ENCODE measurements around the gene BDNF. TPM values are rescaled to one million over a fixed set of nuclear protein-coding genes. Genes with fewer than 3 reads are reported as not detected.
"Not testable (repeated sequence)": the region's sequence is repeated elsewhere in the genome, so short reads cannot be mapped to it uniquely, and the experiment has no call there.

Gene BDNF
- total RNA-seq: 0.22 TPM
- long read RNA-seq: 0 reads

DNA sequence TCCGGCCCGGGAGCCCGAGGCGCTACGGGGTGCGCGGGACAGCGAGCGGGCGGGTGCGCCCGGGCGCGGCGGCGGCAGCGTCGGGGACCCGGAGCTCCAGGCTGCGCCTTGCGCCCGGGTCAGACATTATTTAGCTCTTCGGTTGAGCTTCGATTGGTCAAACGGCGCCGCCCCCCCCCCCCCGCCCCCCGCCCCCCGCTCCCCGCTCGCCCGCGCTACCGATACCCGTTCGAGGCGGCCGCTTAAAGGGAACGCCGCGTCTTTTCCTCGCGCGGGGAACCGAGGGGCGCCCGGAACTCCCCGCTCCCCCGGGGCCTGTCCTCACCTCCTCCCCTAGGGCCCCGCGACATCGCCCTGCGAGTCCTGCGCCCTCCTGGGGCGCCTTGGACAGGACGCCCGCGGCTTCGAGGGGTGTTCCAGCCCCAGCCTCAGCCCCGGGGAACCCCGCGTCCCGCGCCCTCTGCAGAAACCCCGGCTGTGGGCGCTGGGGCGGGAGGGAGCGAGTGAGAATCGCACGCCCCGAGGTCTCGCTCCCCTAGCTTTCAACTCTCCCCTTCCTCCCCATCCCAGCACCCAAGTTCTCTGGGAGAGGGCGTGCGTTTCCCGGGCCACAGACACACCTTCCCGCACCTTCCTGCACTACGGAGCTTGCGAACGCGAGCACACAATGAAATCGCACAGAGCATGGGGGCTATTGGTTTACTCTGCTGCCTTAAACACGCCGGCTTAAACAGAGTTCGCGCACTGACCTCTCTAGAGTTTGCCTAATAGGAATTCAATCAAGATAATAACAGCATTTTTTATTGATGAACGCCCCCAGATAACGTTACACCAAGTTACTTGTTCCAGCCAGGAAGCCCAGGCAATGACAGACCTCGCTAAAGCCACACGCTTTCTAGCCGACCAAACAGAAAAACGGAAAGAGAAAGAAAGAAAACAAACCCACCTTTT, at the start of gene BDNF:
TSS of gene BDNF (minus strand) at position 105 of the 951 bp plus-strand sequence. CDS start 41,891 bp downstream, outside the sequence.
- DNase-seq (ENCODE audit: low spot score): no peak

DNA sequence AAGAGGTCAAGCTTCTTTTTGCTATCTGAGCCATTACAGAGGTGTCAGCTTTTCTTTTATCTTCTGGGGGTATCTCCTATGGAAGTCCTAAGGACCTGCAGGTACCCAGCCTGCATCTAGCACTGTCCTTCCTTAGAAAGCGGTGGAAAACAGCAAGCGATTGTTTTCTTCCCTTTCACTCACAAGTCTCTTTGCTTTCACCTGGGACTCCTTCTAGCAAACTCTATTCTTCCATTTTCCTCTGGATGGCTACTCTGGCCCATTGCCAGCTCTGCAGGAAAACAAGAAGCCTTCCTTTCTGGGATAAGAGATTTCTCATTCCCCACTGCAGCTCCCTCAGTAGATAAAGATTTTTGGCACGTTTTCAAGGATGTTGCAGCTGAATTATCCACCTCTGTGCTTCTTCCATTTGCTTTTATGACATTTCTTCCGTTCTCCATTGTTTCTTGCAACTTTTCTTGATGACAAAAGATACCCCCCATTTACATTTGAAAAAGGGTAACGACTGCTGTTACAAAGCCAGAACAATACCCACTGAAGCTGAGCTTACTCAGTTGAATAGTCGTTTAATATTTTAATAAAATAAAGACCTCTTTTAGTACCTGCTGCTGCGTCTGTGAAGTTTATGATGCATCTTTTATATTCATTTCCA, 40.2 kb upstream of the BDNF start:
- no peak for DNase-seq (ENCODE audit: low spot score)

DNA sequence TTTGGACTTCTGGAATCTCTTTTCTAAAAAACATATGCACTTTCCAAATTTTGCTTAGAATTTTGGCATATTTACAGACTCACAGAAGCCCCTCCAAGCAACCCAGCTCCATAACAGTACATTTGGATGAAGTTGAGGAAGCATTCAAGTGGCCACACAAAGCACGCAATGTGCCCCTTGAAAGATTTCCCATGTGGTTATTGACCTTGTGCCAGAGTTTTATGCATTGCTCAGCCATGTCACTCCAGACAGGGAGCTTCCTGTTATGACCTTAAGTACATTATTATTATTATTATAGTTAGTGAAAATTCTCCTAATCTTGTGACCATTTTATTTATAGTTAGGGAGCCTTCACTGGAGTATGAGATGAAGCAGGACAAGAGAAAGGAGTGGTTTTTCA, 35.0 kb upstream of the BDNF start:
- DNase-seq (ENCODE audit: low spot score): no peak

DNA sequence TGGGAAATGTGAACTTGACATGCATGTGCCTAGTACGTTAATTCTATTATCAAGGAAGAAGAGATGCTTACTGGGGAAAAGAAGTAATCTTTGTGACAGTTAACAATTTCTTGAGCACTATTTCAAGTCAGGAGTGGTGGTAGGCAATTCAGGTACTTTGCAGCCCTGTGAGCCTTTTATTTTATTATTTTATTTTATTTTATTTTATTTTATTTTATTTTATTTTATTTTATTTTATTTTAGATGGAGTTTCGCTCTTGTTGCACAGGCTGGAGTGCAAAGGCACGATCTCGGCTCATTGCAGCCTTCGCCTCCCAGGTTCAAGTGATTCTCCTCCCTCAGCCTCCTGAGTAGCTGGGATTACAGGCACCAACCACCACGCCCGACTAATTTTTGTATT, 31.5 kb upstream of the BDNF start:
- not testable (repeated sequence) for DNase-seq (ENCODE audit: low spot score)

DNA sequence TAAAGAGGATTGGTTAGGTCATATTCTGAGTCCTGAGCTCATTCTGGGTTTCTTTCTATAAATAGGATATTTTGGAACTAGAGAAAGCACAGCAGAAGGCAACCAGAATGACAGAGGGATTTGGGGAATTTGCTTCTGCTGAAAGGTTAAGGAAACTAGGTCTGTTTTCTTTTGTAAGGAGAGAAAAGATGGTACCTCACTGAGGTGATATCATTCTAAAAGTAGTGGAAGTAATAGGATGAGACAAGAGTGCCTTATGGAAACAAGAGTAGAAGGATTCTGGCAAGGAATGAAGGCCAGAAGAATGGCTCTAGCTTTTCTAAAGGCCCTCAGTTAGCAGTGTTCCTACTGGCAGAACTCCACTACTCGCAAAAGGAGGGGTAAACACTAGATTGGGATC, 26.7 kb upstream of the BDNF start:
- no peak for DNase-seq (ENCODE audit: low spot score)

DNA sequence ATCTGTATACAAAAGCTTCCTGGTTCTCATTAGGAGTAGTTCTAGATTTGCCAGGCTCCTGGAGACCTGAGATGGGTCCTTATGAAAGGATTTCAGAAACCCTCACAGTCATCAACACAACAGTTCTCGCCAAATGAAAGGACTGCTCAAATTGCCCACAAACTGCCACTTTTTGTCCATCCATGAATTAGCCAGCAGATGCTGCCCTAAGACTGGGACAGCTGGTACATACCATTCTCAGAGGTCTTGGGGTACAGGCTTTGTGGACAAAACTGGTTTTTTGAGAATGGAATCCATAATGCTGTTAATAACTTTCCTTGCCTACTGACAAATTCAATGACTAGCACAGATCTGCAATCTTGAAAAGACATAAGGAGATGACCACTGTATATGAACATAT, 23.4 kb upstream of the BDNF start:
- DNase-seq (ENCODE audit: low spot score): no peak

DNA sequence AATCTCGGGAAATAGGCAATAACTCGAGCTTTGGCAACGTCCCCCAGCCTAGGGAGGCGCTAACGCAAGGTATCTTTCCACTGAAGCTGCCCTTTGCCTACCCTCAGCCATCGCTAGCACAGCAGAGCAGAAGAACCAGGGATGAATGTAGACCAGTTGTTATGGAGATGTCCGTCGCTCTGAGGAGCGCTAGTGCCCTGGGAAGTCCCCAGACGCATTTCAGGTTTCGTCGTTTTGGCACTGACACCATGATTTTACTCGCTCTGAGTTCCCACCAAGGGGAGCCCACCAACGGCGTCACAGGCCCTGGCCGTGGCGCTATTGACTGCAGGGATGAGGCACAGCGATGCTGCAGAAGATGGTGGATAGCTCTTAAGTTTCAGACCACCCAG, 22.7 kb upstream of the BDNF start:
- DNase-seq (ENCODE audit: low spot score): no peak

DNA sequence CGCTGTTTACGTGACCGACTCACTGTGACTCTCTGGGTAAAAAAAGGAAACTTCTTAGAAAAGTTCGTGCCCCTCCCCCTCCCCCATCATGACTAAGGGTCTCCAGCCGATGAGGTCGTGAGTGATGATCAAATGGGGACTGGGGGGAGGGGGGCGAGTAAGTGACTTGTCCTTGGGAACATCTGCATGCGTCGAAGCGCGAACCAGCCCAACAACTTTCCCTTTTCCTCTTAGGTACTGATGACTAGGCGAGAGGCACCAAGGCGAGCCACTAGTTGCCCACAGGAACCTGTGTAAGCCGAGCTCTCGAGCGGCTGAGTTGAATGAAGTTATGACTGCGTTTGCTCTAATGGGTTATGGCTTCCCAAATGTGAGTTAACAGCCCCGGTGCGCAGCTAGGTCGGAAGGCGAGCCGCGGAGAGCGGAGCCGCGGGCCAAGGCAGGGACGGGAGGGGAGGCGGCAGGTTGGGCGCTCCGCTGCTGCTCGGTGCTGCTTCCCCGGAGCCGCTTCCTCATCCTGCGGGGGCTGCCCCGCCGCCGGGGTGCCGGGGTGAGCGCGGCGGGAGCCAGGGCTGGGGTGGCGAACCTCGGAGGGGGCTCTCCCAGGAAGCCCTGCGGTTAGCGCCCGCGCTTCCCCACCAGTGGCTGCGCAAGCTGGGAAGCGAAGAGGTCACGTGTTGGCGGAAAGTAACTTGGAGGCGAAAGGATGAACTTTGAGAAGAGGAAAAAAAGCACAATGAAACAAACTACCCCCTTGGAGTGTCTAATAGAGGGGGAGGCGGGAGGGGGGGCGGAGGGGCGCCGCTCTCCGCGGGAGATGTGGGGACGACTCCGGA, 22.1 kb upstream of the BDNF start:
- no peak for DNase-seq (ENCODE audit: low spot score)

DNA sequence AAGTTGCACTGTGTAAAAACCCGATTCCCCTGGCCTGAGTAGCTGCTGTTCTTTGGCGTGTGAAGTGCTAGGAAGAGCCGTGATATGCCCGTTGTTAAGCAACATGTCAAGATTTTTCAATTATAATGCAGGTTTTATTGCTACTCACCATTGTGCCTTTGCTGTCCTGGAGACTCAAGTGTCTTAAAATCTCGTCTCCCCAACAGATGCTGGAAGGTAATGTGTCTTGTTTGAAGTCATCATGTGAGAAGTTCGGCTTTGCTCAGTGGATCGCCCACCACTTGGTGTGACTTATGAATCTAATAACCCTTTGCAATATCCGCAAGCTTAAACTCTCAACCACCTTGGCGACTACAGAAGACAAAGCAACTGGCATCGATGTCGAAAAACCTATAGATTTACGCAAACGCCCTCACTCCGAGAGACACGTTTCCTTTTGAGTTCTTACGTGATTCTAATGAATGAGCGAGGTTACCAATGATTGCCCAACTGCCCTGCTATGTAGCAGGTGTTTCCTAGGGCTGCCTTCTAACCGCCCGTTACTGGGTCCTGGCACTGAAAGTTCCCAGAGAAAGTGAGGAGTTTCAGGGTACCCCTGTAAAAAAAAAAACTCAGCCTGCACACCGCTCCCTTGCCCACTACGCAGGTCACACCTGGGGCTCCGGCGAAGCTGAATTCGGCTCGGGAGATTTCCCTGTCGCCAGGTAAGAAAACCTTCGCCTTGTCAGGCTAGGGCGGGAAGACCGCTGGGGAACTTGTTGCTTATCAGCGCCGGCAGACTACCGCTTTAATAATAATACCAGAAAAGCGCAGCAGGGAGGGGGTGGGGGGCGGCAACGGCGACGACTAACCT, 21.2 kb upstream of the BDNF start:
- no peak for DNase-seq (ENCODE audit: low spot score)

DNA sequence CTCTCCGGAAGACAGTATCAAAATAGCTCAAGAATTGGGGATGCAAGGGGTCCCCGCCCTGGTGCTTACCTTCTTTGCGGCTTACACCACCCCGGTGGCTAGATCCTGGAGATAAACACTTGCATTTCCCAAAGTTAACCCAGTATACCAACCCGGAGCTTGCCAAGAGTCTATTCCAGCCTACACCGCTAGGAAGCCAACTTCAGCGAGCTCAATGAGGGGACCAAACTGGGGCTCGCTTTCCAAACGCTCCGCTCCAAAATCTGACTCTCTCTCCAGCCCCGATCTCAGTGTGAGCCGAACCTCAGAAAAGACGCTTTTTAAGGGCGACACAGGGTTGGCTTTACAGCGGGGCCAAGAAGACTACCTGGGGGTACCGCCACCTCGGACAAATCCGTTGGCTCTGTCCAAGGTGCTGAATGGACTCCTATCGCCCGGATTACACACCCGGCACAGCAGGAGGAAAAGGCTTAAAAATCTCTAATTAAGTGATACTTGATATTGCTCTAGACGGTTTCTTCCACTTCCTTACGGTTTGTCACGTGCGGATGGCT, 20.1 kb upstream of the BDNF start:
- no peak for DNase-seq (ENCODE audit: low spot score)

DNA sequence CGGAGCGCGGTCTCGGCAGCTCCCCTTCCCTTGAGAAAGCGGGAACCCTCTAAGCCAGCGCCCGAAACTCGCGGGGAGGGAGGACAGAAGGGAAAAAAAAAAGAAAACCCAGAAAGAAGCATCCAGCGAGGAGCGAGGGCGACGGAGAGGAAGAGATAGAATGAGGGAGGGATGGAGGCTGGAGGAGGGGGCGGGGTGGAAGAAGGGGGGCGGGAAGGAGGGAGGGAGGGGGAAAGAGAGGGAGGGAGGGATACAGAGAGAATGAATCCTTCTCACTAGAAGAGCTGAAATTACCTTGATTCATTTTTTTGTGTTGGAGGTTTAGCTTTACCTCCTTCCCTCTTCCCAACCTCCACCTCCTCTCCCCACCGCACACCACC, 19.3 kb upstream of the BDNF start:
- no peak for DNase-seq (ENCODE audit: low spot score)

DNA sequence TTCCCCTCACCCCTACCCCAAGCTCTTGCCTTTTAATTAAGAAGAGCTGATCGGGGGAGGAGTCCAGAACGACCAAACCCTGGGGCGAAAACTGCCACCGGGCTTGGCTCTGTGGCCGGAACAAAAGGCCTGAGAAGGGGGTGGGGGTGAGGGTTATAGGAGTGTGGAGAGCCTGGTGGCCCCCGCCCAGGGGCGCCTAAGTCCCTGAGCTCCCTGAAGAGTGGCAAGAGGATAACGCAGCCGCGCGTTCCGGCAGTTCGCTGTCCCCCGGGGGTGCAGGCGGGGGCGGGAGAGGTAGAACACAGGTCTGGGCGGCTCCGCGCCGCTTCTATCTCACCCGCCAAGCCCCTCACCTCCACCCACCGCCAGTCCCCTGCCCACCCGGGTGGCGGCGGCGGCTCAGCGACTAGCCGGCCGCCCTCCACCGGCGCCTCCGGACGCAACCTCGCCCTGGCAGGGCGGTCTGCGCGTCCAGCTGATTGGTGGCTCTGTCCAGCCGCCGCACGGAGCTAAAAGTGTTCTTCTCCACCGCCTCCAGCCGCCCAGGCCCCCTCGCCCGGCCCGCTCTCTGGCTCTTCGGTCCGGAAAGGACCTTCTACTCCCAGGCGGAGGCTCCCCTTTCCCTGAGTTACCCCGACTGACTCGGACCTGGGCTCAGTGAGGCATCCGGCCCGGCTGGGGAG, 18.7 kb upstream of the BDNF start:
- DNase-seq (ENCODE audit: low spot score): no peak

DNA sequence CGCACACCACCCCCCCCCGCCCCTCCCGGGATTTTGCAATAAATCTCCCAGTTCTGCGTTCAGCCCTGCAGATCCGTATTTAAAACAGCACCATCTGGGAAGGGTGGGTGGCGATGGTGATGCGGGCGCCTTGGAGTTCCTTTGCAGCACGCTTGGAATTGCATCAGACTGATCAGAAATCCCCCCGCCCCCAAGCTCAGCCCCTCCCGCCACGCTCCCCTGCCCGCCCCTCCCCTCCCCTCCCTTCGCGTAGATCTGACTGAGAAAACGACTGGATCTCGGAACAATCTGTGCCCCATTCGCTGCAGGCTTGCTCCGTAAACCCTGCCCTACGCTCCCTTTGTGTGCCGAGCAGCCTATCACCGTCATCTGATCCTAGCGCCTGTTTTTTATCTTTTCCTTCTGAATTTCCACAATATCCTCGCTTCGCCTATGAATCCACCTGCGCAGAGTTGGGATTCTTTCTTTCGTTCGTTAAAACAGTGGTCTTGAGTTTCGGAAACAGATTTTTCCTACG, 18.1 kb upstream of the BDNF start:
- no peak for DNase-seq (ENCODE audit: low spot score)

DNA sequence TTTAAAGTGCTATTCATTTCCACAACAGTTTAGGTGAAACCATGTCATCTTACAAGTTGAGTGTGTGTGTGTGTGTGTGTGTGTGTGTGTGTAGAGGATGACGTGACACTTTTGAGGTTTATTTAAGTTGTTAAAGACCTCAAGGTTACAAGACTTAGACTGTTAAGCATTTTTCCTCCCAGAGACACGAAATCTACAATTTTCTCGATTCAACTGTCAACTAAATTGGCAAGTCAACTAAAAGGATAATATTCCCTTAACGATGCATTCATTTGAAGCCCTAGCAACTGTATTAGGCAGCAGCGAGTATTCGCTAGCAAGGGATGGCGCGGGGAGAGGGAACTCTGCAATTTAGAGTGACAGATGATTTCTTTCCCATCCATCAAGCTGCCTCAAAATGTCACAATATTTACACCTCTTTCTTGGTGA, 17.6 kb upstream of the BDNF start:
- DNase-seq (ENCODE audit: low spot score): no peak

DNA sequence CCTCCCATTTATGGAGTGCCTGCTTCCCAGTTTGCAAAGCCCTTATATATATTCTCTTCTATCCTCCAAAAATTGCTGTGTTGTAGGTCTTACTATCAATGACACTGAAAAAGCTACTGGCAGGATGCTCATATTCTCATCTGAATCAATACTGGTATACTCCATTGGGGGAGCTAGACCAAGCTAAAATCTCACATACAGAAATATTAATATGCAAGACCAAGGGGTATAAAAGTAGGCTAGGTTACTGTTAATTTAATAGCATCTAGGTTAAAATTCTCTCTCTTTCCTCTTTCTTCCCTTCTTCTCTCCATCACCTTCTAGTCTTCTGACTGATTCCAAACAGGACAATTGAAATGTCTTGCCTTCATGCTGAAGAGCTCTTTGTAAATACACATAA, 17.1 kb upstream of the BDNF start:
- no peak for DNase-seq (ENCODE audit: low spot score)

DNA sequence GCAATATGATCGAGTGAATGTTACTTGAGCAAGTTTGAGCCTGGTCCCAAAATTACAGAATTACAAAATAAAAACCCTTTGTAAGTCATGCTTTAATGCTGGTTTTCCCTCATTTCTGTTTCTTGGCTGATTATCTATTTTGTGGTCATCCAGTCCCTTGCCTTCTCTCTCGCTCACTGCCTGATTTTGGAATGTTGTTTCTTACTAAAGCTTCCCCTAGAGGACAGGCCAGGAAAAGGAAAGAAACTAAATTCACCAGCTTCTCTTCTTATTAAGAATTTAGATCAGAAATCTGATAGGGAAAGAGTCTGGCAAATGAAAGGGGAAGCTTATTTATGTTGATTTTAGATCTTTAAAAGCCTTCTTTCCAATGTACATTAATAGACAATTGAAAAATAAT, 16.6 kb upstream of the BDNF start:
- DNase-seq (ENCODE audit: low spot score): no peak

DNA sequence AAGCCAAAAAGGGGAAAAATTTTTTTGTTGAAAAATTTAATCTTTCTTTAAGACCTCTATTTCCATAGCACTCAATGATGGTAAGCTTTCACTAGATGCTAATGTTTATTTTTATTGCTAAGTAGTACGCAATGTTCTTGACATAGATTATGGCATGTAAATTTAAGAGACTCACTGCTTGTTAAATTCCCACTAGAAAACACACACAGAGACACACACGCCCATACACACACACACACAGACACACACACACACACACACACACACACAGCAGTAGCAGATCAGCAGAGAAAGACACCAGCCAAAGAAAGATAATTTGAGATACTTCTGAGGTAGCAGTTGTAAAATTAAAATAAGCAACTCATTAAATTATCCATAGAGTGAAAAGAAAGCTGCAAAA, 16.0 kb upstream of the BDNF start:
- DNase-seq (ENCODE audit: low spot score): no peak

DNA sequence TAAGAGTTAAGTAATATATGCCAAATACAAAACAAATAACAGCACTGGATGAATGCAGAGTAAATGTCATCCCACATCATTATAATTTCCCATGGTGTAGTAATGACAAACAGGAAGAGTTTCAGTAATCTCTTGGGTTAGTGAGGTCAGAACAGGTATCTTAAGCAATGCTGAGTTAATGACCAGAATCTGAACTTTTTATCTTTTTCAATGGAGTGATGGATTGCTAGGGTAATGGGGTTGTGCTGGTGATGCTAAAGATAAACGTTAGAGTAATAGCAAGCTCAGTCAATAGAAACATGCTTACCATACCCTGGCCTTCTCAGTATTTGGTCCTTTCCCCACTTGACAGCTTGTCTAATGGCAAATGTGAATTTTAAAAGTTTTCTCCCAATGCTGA, 11.5 kb upstream of the BDNF start:
- no peak for DNase-seq (ENCODE audit: low spot score)

DNA sequence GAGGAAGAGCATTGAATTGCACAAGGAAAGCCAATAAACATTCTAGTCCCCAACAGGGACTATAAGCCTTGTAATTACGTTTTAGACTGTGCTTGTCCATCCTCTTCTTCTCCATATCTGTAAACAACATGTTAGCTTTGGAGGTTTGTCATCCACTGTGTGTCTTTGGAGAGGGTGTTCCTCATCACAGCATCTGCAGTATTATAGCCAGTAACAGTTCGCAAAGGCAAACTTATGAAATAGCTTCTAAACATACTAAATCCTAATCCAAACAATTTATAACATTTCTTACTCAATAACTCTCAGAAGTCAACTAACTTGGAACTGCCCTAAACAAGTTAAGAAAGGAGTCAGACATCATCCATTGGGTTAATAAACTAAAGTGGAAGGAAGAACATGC, 10.3 kb upstream of the BDNF start:
- DNase-seq (ENCODE audit: low spot score): no peak

DNA sequence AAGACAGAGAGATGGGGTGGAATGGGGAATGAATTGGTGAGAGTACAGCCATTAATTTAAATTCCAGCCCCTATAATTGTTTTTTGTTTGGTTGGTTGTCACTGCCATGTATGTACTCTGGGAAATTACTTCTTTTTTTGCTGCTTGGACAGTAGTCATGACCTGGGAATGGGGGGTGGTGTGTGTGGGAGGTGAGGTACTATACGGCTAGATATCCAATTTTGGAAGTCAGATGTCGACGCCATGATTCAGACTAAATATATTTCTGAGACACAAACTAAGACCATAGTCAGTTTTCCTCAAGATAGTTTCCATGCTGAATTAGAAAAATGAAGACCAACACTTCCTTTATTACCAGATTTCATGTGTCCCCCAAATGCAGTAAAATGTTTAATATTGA, 7.4 kb upstream of the BDNF start:
- DNase-seq (ENCODE audit: low spot score): no peak

Measured in mesenteric fat pad (tissue), 1 donor.